Liver (tissue), 3 donors: Measurements from ENCODE around the gene SPRR2B.

Experiments
- GABPA ChIP-seq, 2 donors: IDR thresholded peaks in 1 of 2; conservative IDR thresholded peaks in 1 of 2; 2 replicates each; pipeline ENCODE4 v1.6.1; 2016; ENCODE audit warnings: antibody characterized with exemption in 2 of 2, mild to moderate bottlenecking in 1 of 2, moderate library complexity in 1 of 2
- JUND ChIP-seq, 2 donors: IDR thresholded peaks; 2 replicates each; pipeline ENCODE4 v1.6.1; 2016; ENCODE audit warnings: antibody characterized with exemption in 2 of 2
- SP1 ChIP-seq: IDR thresholded peaks from 2 replicates; pipeline ENCODE4 v1.6.1; 2018; ENCODE audit warnings: antibody characterized with exemption, mild to moderate bottlenecking
- YY1 ChIP-seq: IDR thresholded peaks from 2 replicates; pipeline ENCODE4 v1.6.1; 2016; ENCODE audit warnings: antibody characterized with exemption, mild to moderate bottlenecking
- TF ChIP-seq, protein P1 (sequence below): fragments of 150-350 bp; IDR thresholded peaks from 2 replicates; pipeline ENCODE4 v1.5.1; 2017; ENCODE audit warnings: improper control_type of control experiment, low read depth, low read length; ENCODE audit not compliant: missing input control
- TF ChIP-seq, protein P2 (sequence below): IDR thresholded peaks from 2 replicates; pipeline ENCODE4 v1.6.1; 2016; ENCODE audit warnings: antibody characterized with exemption
- donor health status: healthy.
- donor health status: healthy.

- TF ChIP-seq JUND (IDR thresholded peaks at IDR 0.05): no peak
- TF ChIP-seq, protein P1, sequence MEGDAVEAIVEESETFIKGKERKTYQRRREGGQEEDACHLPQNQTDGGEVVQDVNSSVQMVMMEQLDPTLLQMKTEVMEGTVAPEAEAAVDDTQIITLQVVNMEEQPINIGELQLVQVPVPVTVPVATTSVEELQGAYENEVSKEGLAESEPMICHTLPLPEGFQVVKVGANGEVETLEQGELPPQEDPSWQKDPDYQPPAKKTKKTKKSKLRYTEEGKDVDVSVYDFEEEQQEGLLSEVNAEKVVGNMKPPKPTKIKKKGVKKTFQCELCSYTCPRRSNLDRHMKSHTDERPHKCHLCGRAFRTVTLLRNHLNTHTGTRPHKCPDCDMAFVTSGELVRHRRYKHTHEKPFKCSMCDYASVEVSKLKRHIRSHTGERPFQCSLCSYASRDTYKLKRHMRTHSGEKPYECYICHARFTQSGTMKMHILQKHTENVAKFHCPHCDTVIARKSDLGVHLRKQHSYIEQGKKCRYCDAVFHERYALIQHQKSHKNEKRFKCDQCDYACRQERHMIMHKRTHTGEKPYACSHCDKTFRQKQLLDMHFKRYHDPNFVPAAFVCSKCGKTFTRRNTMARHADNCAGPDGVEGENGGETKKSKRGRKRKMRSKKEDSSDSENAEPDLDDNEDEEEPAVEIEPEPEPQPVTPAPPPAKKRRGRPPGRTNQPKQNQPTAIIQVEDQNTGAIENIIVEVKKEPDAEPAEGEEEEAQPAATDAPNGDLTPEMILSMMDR: no peak
- no peak for TF ChIP-seq YY1
- TF ChIP-seq, protein P2, sequence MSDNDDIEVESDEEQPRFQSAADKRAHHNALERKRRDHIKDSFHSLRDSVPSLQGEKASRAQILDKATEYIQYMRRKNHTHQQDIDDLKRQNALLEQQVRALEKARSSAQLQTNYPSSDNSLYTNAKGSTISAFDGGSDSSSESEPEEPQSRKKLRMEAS: no peak
- no peak for TF ChIP-seq GABPA (IDR thresholded peaks at IDR 0.05 in 1 of 2, conservative IDR thresholded peaks at IDR 0.05 in 1 of 2)
- TF ChIP-seq SP1: no peak
Observed at GRCh38 chr1:153032677-153033308, 38.6 kb downstream of the SPRR2B start.
